SK-N-SH treated with all-trans-retinoic acid at 6 μM for 48 hours (cell line): ENCODE measurements around the gene CNTRL.

Source experiments
- ZFP30 ChIP-seq: fragments of 450-650 bp; formaldehyde crosslinking; IDR thresholded peaks from 2 replicates; pipeline ENCODE4 v1.5.0; 2022; ENCODE audit warnings: mild to moderate bottlenecking, moderate library complexity
- TF ChIP-seq, protein P1 (sequence below): fragments of 250-450 bp; sonication (Bioruptor Pico); IDR thresholded peaks from 2 replicates; pipeline ENCODE4 v1.8.0; 2020; ENCODE audit warnings: mild to moderate bottlenecking, moderate library complexity, borderline replicate concordance

DNA sequence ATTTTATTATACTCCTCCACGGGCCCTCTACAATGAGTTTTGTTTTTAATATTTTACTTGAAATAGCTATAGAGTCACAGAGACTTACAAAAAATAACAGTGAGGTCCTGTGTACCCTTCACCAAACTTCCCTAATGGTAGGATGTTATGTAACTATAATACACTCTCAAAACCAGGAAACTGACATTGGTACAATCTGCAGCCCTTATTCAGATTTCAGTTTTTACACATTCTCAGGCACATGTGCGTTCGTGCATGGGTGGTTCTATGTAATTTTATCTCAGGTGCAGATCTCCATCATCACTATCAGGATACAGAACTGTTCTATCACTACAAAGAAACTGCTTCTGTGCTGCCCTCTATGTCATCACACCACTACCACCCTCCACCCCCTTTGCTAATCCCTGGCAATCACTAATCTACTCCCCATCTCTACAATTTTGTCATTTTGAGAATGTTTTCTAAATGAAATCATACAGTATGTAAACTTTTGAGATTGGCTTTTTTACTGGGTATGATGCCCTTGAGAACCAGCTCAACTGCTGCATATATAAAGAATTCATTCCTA, 110.5 kb downstream of the CNTRL start:
- TF ChIP-seq, protein P1, sequence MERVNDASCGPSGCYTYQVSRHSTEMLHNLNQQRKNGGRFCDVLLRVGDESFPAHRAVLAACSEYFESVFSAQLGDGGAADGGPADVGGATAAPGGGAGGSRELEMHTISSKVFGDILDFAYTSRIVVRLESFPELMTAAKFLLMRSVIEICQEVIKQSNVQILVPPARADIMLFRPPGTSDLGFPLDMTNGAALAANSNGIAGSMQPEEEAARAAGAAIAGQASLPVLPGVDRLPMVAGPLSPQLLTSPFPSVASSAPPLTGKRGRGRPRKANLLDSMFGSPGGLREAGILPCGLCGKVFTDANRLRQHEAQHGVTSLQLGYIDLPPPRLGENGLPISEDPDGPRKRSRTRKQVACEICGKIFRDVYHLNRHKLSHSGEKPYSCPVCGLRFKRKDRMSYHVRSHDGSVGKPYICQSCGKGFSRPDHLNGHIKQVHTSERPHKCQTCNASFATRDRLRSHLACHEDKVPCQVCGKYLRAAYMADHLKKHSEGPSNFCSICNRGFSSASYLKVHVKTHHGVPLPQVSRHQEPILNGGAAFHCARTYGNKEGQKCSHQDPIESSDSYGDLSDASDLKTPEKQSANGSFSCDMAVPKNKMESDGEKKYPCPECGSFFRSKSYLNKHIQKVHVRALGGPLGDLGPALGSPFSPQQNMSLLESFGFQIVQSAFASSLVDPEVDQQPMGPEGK = no peak
- no peak for TF ChIP-seq ZFP30
